ENCODE results near the gene MEIOC.

GRCh38 chr17:44688200-44688599 lies 31.9 kb downstream of the MEIOC start:
- TF ChIP-seq, protein P1, sequence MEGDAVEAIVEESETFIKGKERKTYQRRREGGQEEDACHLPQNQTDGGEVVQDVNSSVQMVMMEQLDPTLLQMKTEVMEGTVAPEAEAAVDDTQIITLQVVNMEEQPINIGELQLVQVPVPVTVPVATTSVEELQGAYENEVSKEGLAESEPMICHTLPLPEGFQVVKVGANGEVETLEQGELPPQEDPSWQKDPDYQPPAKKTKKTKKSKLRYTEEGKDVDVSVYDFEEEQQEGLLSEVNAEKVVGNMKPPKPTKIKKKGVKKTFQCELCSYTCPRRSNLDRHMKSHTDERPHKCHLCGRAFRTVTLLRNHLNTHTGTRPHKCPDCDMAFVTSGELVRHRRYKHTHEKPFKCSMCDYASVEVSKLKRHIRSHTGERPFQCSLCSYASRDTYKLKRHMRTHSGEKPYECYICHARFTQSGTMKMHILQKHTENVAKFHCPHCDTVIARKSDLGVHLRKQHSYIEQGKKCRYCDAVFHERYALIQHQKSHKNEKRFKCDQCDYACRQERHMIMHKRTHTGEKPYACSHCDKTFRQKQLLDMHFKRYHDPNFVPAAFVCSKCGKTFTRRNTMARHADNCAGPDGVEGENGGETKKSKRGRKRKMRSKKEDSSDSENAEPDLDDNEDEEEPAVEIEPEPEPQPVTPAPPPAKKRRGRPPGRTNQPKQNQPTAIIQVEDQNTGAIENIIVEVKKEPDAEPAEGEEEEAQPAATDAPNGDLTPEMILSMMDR (IDR thresholded peaks at IDR 0.05; ENCODE audit: low read depth, low read length, poor library complexity, severe bottlenecking): no peak
- no peak for TF ChIP-seq EZH2phosphoT487 (IDR thresholded peaks at IDR 0.05; ENCODE audit: borderline replicate concordance, low read length)

Data from DOHH2 (cell line).